HEK293T (cell line): ENCODE data around the gene OVCH1.

Experiments used
- BHLHE40 ChIP-seq: fragments of 450-650 bp; IDR thresholded peaks from 2 replicates; pipeline ENCODE4 v1.6.1; 2016; ENCODE audit warnings: mild to moderate bottlenecking, moderate library complexity, borderline replicate concordance
- CTBP1 ChIP-seq: fragments of 450-650 bp; IDR thresholded peaks from 2 replicates; pipeline ENCODE4 v1.6.1; 2016; ENCODE audit warnings: borderline replicate concordance
- ELF4 ChIP-seq: fragments of 450-650 bp; IDR thresholded peaks from 2 replicates; pipeline ENCODE4 v1.6.1; 2017; ENCODE audit warnings: antibody characterized with exemption
- FOXA1 ChIP-seq: fragments of 450-650 bp; IDR thresholded peaks from 2 replicates; pipeline ENCODE4 v1.6.1; 2016; ENCODE audit warnings: mild to moderate bottlenecking
- FOXK2 ChIP-seq: fragments of 450-650 bp; IDR thresholded peaks from 2 replicates; pipeline ENCODE4 v1.6.1; 2016; ENCODE audit warnings: mild to moderate bottlenecking
- FOXM1 ChIP-seq: fragments of 450-650 bp; IDR thresholded peaks from 2 replicates; pipeline ENCODE4 v1.6.1; 2017; ENCODE audit warnings: mild to moderate bottlenecking, borderline replicate concordance
- HDGF ChIP-seq: fragments of 450-650 bp; IDR thresholded peaks from 2 replicates; pipeline ENCODE4 v1.6.1; 2017; ENCODE audit warnings: antibody characterized with exemption, borderline replicate concordance
- L3MBTL2 ChIP-seq: fragments of 450-650 bp; conservative IDR thresholded peaks from 2 replicates; pipeline ENCODE4 v1.6.1; 2016; ENCODE audit warnings: mild to moderate bottlenecking
- NFRKB ChIP-seq: fragments of 450-650 bp; IDR thresholded peaks from 2 replicates; pipeline ENCODE4 v1.6.1; 2016; ENCODE audit warnings: mild to moderate bottlenecking, moderate library complexity
- PKNOX1 ChIP-seq: fragments of 450-650 bp; IDR thresholded peaks from 2 replicates; pipeline ENCODE4 v1.6.1; 2016
- SP1 ChIP-seq: fragments of 450-650 bp; IDR thresholded peaks from 2 replicates; pipeline ENCODE4 v1.6.1; 2017
- TARDBP ChIP-seq: fragments of 450-650 bp; IDR thresholded peaks from 2 replicates; pipeline ENCODE4 v1.6.1; 2016
- ZNF384 ChIP-seq: fragments of 450-650 bp; IDR thresholded peaks from 2 replicates; pipeline ENCODE4 v1.6.1; 2016

- no peak for TF ChIP-seq SP1
- no peak for TF ChIP-seq TARDBP
- TF ChIP-seq FOXK2, result no peak
- no peak for TF ChIP-seq ZNF384
- TF ChIP-seq CTBP1, result no peak
- TF ChIP-seq FOXA1, result no peak
- TF ChIP-seq L3MBTL2, result no peak
- TF ChIP-seq PKNOX1, result no peak
- no peak for TF ChIP-seq ELF4
- TF ChIP-seq NFRKB, result no peak
- no peak for TF ChIP-seq BHLHE40
- TF ChIP-seq HDGF, result no peak
- TF ChIP-seq FOXM1, result no peak
These were observed 82.4 kb downstream of the OVCH1 start for GRCh38 chr12:29415111-29415510.
